Measurements from ENCODE around the gene FAM209B.

DNA sequence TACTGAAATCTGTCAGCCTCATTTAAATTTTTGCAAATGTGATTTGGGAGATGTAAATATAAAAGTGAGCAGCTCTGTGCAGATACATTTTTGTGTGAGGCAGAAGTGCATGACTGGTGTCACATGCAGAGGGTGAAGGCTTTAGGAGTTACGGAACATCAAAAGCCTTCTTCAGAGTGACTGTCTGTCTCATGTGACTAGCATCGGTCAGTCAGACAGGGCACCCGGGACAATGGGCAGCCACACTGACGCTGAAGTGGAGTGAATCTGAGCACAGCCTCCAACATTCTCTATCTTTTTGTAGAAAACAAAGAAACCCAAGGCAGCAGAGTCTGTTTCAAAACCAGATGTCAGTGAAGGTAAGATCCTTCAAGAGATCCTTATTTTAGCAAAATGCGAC, 16.4 kb upstream of the FAM209B start:
- TF ChIP-seq, protein P1, sequence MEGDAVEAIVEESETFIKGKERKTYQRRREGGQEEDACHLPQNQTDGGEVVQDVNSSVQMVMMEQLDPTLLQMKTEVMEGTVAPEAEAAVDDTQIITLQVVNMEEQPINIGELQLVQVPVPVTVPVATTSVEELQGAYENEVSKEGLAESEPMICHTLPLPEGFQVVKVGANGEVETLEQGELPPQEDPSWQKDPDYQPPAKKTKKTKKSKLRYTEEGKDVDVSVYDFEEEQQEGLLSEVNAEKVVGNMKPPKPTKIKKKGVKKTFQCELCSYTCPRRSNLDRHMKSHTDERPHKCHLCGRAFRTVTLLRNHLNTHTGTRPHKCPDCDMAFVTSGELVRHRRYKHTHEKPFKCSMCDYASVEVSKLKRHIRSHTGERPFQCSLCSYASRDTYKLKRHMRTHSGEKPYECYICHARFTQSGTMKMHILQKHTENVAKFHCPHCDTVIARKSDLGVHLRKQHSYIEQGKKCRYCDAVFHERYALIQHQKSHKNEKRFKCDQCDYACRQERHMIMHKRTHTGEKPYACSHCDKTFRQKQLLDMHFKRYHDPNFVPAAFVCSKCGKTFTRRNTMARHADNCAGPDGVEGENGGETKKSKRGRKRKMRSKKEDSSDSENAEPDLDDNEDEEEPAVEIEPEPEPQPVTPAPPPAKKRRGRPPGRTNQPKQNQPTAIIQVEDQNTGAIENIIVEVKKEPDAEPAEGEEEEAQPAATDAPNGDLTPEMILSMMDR (conservative IDR thresholded peaks at IDR 0.05 in 1 of 2, IDR thresholded peaks at IDR 0.05 in 1 of 2; ENCODE audit: extremely low read depth in 1 of 2, insufficient read depth in 1 of 2, low read depth in 1 of 2, low read length in 2 of 2), result no peak
- TF ChIP-seq EZH2 (IDR thresholded peaks at IDR 0.05; ENCODE audit: borderline replicate concordance, low read length), result no peak

All from mammary epithelial cell (primary cell).